ENCODE data around the gene UCK1.

The UCK1 gene

GRCh38 chr9:131496844-131497405, 34.1 kb downstream of the UCK1 start:
- no peak for DNase-seq

GRCh38 chr9:131495785-131496184, 35.3 kb downstream of the UCK1 start:
- no peak for DNase-seq

DNA sequence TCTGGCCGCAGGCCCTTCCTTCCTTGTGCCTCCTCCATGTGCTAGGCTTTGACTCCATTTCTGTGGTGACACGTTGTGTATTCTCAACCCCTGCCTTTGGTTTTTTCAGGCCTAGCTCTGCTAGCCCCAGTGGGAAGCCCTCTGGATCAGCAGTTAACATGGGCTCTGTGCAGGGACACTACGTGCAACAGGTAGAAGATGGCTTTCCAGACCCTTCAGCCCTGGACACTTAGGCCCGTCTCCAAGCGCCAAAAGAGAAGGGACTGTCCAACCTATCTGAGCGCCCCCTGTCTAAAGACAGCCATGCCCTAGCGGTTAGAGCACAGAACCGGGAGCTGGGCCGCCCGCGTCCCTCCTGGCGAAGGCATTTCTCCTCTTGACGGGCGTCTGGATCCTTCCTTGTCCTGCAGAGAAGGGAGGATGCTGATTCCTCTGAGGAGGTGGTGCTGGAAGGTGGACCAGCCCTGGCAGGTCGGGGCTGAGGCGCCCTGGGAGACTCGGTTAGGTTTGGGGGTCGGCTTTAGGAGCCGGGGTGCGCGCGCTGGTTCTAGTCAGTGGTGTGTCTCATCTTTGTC, 36.7 kb downstream of the UCK1 start:
- DNase-seq, result no peak

- no peak for DNase-seq
Observed at GRCh38 chr9:131492070-131492469, 39.0 kb downstream of the UCK1 start.

- DNase-seq, result no peak
Observed at GRCh38 chr9:131491001-131491710, 39.9 kb downstream of the UCK1 start.

GRCh38 chr9:131490514-131490913, 40.5 kb downstream of the UCK1 start:
- no peak for DNase-seq

- peak in 1 of 2 experiments; percentile 64 for DNase-seq
Observed at GRCh38 chr9:131487621-131488031, 43.4 kb downstream of the UCK1 start.

DNA sequence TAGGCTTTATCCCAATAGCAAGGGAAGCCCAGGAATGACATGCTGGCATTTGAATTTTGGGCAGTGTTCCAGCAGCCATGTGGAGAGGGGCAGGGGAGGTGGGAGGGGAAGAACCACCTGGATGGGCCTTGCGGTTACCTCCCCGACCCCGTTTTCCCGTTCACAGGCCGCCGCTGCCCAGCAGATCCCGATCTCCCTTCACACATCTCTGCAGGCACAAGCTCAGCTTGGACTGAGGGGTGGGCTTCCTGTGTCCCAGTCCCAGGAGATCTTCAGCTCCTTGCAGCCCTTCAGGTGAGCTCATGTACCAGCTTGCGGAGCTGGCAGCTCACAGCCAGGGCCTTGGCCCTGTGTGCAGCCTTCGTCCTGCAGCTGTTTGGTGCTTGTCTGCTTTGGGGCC, 44.1 kb downstream of the UCK1 start:
- no peak for DNase-seq

DNA sequence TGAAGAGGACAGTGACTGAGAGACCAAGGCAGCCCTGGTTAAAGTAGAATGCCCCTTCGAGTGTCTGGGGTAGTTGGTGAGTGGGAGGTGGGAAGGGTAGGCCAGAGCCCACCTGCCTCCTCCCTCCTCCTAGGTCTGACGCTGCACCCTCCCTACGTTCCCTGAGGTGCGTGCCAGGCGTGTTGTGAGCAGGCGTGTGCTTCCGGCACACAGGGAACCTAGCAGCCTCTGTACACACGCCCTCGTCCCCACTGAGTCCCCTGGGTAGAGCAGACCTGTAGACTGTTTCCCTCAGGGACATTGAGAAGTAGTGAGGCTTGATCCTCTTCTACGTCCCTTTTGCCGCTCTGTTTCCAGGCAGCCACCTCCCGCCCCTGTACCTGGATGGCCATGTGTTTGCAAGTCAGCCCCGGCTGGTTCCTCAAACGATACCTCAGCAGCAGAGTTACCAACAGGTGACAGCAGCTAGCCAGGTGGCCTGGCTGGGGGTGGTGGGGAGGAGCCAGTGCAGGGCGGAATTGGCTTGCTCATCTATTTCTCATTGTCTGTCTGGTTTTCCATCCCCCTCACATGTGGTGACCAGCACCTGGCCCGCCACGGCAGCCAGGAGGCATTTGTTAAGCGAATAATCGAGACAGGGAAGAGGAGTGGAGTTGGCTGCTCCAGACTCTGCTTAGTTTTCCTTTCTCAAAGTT, 45.2 kb downstream of the UCK1 start:
- no peak for DNase-seq

- DNase-seq, result no peak
Observed at GRCh38 chr9:131485206-131485605, 45.9 kb downstream of the UCK1 start.

GRCh38 chr9:131484560-131485185, 46.4 kb downstream of the UCK1 start:
- DNase-seq, result no peak

DNA sequence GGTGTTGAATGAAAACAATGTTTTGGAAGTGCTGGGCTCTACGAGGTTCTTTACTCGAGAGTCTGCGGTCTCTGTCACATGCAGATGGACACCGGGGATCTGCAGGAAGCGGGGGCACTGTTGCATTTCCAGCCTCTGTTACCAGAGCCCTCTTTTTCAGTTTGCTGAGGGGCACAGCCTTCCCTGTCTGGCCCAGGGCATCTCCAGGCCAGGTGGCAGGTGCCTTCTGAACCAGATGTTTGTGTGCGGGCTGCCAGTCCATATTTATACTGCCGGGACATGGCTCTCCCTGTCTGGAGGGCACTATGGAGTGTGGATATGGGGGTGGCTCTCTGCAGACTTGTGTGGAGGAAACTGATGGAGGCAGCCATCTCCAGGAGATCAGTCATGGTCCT, 47.0 kb downstream of the UCK1 start:
- no peak for DNase-seq

DNA sequence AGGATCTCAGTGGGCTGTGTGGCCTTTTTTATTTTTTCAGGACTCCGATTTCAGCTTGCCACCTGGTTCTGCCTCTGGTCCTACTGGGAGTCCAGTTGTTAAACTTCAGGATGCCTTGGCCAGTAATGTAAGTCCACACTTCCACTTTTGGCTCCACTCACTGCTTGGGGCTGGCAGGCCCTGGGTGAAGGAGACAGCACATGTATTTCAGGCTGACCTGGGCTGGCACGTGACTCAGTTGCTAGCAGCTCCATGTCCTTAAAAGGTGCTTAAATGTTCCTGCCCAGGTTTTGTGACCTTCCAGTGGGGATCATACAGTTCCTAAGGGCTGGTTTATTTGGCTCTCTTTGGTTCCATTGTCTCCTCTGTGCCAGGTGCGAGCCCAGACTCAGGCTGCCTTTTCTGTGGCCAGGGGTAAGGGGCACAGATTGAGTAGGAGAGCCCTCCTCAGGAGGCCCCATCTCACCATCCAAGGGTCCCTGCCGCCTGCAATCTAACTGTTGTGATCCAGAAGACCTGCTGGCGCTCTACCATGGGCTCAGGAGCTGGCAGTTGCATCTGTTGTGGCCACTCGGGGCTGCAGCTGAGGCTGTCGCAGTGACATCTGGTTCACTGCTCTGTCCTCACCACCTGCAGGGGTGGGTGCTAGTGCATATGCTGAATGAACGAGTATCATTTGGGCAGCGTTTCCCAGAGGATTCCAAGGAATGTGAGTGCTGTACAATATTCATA, 47.6 kb downstream of the UCK1 start:
- DNase-seq, result peak in 1 of 2 experiments; percentile 55

DNA sequence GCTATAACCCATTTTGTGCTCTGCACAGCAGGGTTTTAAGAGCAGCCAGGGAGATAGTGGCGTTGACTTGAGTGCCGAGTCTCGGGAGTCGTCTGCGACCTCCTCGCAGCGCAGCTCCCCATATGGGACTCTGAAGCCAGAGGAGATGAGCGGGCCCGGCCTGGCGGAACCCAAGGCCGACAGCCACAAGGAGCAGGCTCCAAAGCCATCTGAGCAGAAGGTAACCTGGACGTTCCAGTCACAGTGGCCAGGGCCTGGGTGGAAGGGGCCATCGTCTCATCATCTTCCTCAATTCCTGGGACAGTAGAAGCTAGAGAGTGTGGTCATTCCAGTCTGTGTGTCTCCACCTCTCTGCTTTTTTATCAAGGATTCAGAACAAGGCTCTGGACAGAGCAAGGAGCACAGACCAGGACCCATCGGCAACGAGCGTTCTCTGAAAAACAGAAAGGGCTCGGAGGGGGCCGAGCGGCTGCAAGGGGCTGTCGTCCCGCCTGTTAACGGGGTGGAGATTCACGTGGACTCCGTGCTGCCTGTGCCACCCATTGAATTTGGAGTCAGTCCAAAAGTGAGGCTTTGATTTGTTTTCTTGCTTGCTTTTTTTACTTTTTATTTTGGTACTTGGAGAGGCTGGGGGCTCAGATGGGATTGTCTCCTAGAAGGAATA, 48.6 kb downstream of the UCK1 start:
- DNase-seq, result no peak

DNA sequence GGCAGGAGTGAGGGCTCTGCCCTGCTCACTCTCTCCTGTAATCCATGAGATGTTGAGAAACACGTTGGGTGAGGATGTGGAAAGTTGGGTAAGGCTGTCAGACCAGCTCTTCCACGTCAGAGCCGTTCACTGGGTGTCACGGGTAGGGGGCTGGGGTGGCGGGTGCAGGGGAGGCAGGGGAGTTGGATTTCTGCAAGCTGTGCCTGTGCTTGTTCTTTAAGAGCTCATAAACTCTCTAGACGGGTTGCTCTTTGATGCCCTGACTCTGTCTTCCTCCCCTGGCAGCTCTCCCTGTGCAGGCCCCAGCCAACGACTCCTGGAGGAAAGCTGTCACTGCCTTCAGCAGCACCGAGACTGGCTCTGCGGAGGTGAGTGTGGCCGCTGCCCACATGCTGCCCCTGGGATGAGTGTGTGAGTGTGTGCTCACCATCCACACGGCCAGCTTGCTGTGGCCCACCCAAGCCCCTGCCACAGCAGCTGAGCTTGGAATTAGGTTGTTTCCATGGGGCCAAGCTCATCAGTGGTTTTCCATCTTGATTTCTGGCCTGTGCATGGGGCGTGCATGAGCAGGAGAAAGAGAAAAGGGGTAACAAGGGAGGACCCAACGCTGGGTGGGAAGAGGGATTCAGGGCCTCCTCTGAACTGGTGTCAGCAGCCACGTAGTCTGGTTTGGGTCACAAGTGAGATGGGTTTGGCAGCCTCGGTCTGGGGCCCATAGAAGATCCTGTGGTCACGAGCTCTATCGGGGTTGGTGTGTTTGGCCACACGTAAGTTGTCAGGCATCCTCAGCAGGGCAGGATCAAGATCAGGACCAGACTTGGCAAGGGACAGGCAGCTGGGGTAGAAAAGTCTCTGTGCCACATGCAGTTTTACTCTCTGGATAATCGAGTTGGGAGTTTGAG, 49.4 kb downstream of the UCK1 start:
- DNase-seq, result no peak

- DNase-seq, result no peak
Observed at GRCh38 chr9:131480258-131480657, 50.8 kb downstream of the UCK1 start.

DNA sequence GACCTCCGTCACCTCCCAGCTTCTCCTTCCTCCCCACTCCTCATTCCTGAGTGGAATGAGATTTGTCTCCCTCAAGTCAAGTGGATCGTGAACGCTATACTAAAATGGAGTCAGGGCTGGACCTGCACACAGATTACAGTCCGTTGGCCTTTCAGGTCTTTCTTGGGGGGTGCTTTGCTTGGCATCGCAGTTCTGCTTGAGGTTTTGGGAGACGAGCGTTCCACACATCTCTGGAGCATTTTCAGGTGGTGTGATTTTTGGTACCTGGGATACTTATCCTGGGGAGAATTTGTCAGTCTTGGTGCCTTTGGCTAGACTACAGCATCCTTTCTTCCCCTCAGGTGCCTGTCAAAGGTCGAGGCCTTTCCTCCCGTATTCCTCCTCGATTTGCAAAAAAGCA, 52.2 kb downstream of the UCK1 start:
- DNase-seq, result no peak

GRCh38 chr9:131478421-131478868, 52.6 kb downstream of the UCK1 start:
- DNase-seq, result peak; percentile 58 to 60

DNA sequence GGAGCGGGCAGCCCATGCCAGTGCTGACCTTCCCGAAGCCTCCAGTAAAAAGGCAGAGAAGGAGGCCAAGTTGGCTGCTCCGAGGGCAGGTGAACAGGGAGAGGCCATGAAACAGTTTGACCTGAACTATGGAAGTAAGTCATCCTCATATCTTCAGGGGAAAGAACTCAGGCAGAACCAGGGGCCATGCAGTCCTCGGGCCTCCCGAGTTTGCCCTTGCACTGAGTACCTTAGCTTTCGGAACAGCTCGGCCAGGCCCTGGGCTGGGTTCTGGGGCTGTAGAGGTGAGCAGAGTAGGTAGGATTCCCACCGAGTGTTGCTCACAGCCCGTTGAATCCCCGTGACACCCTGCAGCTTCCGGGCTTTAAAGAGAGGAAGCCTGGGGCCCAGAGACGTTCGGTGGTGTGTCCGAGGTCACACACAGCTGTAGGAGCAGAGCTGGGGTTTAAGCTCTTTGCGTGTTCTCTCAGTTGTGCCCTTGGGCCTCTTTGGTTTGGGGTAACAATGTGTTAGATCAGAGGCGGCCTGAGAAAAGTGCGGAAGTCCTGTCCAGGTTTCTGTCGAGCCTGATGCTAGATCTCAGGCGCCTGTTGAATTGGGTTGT, 53.1 kb downstream of the UCK1 start:
- no peak for DNase-seq

GRCh38 chr9:131477367-131477766, 53.7 kb downstream of the UCK1 start:
- no peak for DNase-seq
